Fibroblast of lung (primary cell): ENCODE data around the gene FAH.

Experiments
- CTCF ChIP-seq, 2 donors: IDR thresholded peaks in 1 of 2; conservative IDR thresholded peaks in 1 of 2; 1 replicate in 1 of 2; 2 replicates in 1 of 2; pipeline ENCODE4 v1.5.1; 2011 to 2012; ENCODE audit warnings: low read length in 2 of 2, control low read depth in 1 of 2, inconsistent platforms in 1 of 2, low read depth in 1 of 2, mild to moderate bottlenecking in 1 of 2
- EZH2 ChIP-seq: IDR thresholded peaks from 2 replicates; pipeline ENCODE4 v1.5.1; 2012; ENCODE audit warnings: low read length, control low read depth, mild to moderate bottlenecking; ENCODE audit errors: missing control alignments

GRCh38 chr15:80138961-80139360 is 13.8 kb upstream of the FAH start:
- no peak for TF ChIP-seq CTCF (conservative IDR thresholded peaks at IDR 0.05 in 1 of 2, IDR thresholded peaks at IDR 0.05 in 1 of 2; ENCODE audit: low read depth in 1 of 2, low read length in 2 of 2)
- no peak for TF ChIP-seq EZH2
